GM12875 (cell line): Measurements from ENCODE around the gene PLA2G10.

Experiments
- H3K4me3 ChIP-seq: one replicate; pipeline ENCODE4 v1.5.1; 2011; ENCODE audit warnings: low read depth, low read length, control low read depth
- CTCF ChIP-seq: IDR thresholded peaks from 2 replicates; pipeline ENCODE4 v1.5.1; 2011; ENCODE audit warnings: low read depth, mild to moderate bottlenecking, control low read depth, inconsistent platforms, low read length, moderate library complexity, borderline replicate concordance; ENCODE audit not compliant: insufficient read depth

Gene PLA2G10

GRCh38 chr16:14667347-14668266 is 26.5 kb downstream of the PLA2G10 start:
- no peak overlapping the region for H3K4me3 ChIP-seq
- TF ChIP-seq CTCF, result no peak

DNA sequence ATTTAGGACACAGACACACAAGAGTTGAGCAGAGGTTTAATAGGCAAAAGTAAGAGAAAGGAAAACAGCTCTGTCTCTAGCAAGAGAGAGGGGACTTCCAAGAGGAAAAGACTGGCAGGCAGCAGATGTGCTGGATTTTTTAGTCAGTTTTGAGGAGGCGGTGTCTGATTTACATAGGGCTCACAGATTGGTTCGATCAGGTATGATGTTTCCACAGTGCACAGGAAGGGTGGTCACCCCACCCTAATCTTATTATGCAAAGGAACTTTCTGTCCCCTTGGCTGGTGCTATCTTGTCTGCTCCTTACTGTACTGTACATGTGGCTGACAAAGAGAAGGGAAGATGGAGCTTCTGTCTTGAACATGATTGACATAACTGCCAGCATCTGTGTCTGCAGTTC is 36.0 kb downstream of the PLA2G10 start:
- no peak for TF ChIP-seq CTCF
- H3K4me3 ChIP-seq, result no peak overlapping the region

DNA sequence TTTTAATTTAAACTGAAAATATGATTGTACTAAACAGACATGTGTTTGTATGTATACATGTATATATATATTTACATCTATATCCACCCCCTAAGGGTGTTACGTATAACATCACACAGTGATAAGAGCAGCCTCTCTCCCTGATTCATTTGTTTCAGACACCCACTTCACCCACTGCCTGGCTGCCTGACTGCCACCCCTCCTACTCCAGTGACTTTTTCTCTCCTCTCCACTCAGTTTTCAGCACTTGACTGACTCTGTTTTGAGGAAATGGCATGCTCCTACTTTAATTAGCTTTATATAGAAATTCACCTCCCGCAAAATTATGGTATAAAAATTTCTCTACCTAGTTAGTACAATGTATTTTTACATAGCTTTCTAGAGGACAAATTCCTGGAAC is 41.4 kb downstream of the PLA2G10 start:
- no peak overlapping the region for H3K4me3 ChIP-seq
- TF ChIP-seq CTCF, result no peak

- TF ChIP-seq CTCF, result no peak
Measured at GRCh38 chr16:14650629-14651028, 43.5 kb downstream of the PLA2G10 start.

DNA sequence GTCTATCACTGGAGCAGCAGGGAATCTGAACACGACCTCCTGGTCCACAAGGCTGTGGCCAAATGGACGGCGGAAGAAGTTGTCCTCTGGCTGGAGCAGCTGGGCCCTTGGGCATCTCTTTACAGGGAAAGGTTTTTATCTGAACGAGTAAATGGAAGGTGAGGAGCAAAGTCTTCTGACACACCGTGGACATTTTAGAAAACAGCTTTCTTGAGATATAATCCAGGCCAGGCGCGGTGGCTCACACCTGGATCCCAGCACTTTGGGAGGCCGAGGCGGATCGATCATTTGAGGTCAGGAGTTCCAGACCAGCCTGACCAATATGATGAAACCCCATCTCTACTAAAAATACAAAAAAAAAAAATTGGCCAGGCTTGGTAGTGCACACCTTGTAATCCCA is 44.3 kb downstream of the PLA2G10 start:
- TF ChIP-seq CTCF, result no peak
- no peak overlapping the region for H3K4me3 ChIP-seq

More at GRCh38 chr16:14650629-14651028, 43.5 kb downstream of the PLA2G10 start:
- H3K4me3 ChIP-seq, result no peak overlapping the region

DNA sequence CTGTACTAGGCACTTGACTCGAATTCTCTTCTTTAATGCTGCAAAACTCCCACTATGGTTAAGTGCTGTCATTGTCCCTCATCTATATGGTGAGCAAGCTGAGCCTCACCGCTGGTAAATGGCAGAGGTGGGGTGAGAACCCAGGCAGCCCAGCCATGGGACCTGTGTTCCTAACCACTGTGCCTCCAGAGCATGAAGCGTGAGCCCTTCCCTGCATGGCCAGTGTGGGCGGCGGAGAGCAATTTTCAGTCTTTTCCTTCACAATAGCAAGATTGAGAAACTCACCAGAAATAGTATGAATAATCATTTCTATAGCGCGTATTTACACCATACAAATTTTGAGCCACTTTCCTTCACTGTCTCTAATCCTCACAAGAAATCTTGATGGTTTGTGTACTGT is 52.2 kb downstream of the PLA2G10 start:
- H3K4me3 ChIP-seq, result no peak overlapping the region
- TF ChIP-seq CTCF, result no peak

GRCh38 chr16:14641206-14641605 is 52.9 kb downstream of the PLA2G10 start:
- H3K4me3 ChIP-seq, result no peak overlapping the region
- no peak for TF ChIP-seq CTCF
